ENCODE data around the gene NPHP4.

Gene NPHP4

GRCh38 chr1:5967351-5968160 lies 24.7 kb downstream of the NPHP4 start:
- DNase-seq, result no peak

- no peak for DNase-seq
Observed at GRCh38 chr1:5966543-5967205, 25.6 kb downstream of the NPHP4 start.

DNA sequence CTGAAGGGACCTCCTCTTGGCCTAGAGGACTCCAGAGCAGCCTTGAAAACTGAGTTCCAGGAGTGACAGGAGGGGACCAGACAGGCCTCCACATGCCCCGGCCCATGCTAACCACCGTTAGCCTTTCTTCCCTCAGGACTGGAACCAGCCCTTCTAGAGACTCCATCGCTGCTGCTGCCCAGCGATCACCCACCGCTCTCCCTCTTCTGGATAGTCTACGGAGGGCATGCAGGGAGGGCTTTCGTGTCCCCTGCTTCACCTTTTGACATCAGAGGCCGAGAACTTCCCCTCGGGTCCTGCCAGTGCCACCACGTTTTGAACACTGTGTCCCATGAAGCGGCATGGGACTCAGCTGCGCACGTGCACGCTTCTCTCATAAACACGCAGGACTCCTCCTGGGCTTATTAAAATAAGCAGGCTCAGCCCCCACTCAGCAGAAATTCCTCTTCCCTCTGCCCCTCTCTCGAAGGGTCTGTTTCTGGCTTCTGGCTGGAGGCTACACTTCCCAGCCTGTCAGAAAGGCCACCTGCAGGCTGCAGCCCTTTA lies 26.6 kb downstream of the NPHP4 start:
- DNase-seq, result no peak

- no peak for DNase-seq
Observed at GRCh38 chr1:5962265-5963105, 29.7 kb downstream of the NPHP4 start.

- no peak for DNase-seq
Observed at GRCh38 chr1:5961601-5962000, 30.6 kb downstream of the NPHP4 start.

DNA sequence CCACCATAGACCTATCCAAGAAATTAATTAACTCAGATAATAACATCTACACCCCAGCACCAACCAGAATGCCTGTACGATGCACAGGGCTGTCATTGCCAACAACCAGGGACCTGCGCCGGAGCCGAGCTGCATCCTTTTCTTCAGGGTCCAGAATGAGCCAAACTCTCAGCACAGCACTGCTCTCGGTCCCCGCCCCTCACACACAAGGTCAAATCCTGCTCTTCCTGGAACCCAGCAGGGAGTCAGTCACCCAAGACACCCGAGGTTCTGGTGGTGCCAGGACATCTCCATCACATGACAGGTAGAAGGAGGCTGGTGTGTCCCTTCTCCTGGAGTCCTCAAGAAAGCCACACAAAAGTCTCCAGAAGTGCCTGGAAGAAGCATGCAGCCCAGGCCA lies 31.9 kb downstream of the NPHP4 start:
- no peak for DNase-seq

- no peak for DNase-seq
Observed at GRCh38 chr1:5959667-5960230, 32.5 kb downstream of the NPHP4 start.

GRCh38 chr1:5959087-5959486 lies 33.1 kb downstream of the NPHP4 start:
- DNase-seq, result no peak

DNA sequence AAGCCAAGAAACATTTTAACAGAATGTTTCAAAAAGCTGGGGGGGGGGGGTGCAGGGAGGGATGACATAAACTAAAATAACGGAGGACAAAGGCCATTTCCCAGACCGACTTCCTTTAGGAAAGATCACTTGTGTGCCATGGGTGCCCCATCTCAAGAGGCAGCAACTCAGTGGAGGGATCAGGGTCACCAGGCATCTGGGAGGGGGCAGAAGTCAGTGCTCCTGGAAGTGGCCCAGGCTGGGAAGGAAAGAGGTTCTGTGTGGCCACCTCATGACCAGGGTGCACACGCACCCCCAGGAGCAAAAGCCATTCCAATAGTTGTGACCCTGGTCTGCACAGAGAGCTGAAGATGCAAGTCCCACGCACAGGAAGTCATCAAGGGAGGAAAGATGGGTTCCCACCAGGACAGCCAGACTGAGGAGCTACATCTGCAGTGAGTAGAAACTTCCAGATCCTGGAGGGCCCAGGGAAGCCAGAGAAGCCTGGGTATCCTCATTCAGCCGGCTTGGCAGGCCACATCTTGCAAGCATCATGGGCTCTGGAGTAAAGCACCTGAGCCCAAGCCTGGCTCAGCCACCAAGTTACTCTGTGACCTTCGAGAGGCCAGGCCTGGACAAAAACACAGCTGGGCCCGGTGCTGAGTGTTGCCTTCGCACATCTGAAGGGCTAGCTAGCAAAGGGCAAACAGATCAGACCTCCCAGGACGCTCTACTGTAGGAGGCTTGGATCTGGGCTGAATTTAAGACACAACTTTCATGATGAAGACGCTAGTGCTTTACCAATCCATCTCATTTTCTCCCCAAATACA lies 36.0 kb downstream of the NPHP4 start:
- DNase-seq, result no peak

GRCh38 chr1:5955479-5955977 lies 36.7 kb downstream of the NPHP4 start:
- no peak for DNase-seq

DNA sequence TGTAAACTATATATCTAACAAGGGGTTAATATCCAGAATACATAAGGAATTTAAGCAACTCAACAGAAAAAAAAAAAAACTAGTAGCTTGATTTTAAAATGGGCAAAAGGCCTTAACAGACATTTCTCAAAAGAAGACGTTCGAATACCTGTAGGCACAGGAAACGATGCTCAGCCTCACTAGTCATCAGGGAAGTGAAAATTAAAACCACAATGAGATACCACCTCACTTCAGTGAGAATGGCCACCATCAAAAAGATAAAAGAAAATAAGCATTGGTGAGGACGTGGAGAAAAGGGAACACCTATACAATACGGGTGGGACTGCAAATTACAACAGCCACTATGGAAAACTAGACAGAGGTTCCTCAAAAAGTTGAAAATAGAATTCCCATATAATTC lies 37.3 kb downstream of the NPHP4 start:
- DNase-seq, result no peak

GRCh38 chr1:5953386-5953785 lies 38.8 kb downstream of the NPHP4 start:
- no peak for DNase-seq

GRCh38 chr1:5951846-5952410 lies 40.3 kb downstream of the NPHP4 start:
- DNase-seq, result no peak

DNA sequence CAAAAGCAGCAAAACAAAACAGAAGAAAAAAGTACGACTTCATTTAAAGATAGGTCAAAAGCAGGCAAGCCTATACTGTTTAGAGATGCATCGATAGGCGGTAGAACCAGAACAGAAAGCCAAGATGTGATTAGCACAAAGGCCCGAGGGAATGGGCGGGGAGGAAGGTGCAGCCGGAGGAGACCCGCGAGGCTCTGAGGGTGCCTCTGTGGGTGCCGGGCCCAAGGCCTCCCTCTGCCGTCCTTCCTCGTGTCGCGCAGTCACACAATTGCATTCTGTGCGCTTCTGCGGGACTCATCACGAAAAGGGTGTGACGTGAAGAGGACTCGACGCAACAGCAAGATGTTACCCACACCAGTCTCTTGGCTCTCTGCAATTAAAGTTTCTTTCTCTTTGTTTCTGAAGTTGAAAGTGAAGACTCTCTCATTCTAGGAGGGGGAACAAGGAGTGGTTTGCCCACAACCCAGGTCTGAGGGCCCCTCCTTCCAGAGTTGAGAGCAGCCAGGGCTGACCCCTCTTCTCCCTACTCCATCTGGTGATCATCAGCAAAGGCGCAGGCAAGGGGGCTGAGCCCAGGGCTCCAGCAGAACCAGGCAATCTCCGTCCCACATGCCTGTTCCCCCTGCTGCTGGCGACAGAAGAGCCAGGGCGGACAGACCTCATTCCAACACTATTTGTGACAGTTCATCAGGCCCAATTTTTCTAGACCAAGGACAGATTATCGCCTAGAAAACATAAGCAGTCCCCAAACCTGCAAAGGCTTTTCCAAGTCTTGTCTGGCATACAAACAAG lies 41.0 kb downstream of the NPHP4 start:
- DNase-seq, result no peak

- no peak for DNase-seq
Observed at GRCh38 chr1:5950201-5950895, 41.9 kb downstream of the NPHP4 start.

GRCh38 chr1:5949761-5950100 lies 42.5 kb downstream of the NPHP4 start:
- no peak for DNase-seq

DNA sequence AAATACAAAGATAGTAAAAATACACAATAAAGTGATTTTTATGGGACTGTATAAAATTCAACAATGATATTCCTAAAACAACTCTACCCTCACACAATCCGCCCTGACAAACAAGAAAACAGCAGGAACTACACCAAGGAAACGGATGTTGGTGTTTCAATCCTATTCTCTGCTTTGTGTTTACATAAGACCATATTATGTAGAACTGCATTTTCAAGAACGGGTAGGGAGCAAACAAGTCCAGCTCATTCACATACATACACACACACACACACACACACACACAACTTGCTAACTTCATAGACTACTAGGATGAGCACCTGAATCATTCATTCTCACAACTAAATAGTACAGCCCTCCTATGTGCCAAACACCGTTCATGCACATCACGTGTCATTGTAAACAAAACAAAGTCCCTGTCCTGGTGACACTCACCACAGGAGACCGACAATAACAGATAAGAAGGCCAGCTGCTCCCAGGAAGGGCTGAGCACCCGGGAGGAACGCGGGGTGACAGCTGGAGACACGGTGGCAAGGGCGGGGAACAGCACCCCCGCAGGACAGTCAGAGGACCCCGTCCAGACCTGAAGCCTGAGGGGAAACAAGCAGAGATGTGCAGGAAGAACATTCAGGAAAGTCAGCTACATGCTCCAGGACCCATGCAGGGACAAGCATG lies 43.0 kb downstream of the NPHP4 start:
- DNase-seq, result no peak

DNA sequence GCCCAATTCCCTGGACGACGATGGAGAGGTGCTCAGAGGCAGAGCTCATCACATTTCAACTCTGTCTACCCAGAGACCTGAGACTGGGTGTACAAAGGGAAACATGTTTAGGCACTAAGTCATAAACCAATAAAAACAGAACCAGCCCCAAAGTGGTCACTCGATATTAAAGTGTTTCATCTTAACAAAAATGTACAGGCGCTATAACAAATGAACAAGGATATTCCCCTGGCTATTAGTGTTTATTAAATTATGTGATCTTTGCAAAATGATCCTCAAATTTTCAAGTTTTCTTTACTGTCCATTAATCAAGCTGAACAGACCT lies 43.6 kb downstream of the NPHP4 start:
- DNase-seq, result no peak

DNA sequence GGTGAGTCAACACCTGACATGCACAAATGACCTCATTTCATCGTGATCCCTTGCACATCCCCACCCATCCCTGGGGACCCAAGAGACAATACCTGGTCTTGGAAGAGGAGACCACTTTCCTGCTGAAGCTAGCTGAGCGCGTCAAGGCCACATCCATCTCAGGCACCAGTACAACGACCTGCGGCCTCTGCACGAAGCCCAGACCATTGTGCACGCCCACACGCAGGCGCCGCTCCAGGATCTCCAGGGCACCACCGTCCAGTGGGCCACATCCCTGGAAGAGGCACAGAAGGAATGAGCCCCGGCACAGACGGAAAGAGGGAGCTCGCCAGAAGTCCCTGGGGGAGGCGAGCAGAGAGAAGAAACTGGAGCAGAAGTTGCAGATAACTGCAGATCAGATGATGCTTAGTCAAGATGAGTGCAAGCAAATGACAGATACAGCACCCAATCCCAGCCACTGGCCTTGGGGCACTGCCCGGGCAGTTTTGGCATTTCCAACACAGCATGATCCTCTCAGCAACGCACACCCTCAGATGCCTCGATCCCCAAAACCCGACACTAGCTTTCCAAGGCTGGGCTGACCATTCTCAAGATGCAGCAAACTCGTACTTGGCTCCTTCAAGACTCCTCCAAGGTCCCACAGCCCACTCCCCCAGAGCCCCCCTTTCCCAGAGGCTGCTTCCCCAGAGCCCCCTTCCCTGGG lies 44.1 kb downstream of the NPHP4 start:
- no peak for DNase-seq

Data from NCI-H446 treated with DMSO at 0.1 percent for 48 hours (cell line).